CD4-positive, alpha-beta T cell treated with Interleukin-10 for 1 hour (primary cell): ENCODE results near the gene EML1.
A peak's percentile ranks its signal among the peaks of the same experiment; 100 is the strongest.
"Not testable (repeated sequence)": the region's sequence is repeated elsewhere in the genome, so short reads cannot be mapped to it uniquely, and the experiment has no call there.

Experiments used
- DNase-seq: peaks from one replicate; pipeline ENCODE4 v3.0.0-alpha.2; 2020

Gene EML1

DNA sequence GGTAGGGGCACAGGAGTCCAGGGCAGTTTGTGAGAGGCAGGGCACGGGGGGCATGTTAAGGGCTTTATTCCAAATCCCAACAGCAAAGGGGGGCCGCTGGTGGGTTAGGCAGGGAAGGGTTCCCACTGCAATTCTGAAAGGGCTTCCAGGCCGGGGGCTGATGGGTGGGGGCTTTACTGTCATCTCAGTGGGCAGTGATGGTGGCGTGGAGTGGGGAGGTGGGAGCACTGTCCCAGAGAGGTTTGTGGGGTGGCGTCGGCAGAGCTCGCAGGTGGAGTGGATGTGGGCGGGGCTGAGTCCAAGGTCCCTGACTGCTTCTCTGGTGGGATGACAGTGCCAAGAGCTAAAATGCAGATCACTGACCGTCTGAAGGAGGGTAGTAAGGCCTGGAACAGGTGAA is 150.4 kb downstream of the EML1 start:
- DNase-seq, result no peak

DNA sequence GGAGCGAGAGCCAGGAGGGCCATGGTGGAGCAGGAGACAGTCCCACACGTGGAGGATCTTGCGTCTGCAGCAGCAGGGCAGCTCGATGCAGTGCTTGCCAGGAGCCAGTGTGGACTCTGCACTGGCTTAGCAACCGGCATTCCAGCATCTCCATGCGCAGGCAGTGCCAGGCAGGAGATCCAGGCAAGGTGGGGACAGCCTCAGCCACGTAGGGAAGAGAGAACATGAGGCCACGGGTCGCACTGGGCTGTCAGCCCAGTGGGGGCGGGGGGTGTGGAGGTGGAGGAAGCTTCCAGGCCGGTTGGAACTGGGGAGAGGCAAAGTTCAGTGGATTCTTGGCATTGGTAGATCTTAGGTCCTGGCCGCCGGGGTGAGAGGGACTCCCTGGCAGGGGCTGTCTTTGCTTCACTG is 151.0 kb downstream of the EML1 start:
- no peak for DNase-seq

GRCh38 chr14:99945732-99946651 is 152.8 kb downstream of the EML1 start:
- peak; percentile 6 for DNase-seq

- peak; percentile 49 for DNase-seq
Observed at GRCh38 chr14:99946652-99947489, 153.7 kb downstream of the EML1 start.

GRCh38 chr14:99947695-99948094 is 154.5 kb downstream of the EML1 start:
- no peak for DNase-seq

DNA sequence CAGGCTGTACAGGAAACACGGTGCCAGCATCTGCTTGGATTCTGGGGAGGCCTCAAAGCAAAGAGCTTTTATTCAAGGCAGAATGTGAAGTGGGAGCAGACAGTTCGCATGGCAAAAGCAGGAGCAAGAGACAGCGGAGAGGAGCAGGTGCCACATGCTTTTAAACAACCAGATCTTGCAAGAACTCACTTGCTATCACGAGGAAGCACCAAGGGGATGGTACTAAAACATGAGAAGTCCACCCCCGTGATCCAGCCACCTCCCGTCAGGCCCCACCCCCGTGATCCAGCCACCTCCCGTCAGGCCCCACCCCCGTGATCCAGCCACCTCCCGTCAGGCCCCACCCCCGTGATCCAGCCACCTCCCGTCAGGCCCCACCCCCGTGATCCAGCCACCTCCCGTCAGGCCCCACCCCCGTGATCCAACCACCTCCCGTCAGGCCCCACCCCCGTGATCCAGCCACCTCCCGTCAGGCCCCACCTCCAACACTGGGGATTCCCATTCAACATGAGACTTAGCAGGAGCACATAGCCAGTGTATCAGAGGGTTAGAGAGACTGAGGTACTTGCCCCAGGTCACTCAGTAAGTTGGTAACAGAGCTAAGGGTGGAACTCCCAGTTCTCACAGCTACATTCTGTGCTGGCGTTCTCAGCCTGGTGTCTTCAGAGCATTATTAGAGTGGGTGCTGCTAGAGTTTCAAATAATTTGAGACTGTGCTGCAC is 156.0 kb downstream of the EML1 start:
- not testable (repeated sequence) for DNase-seq

- no peak for DNase-seq
Observed at GRCh38 chr14:99950181-99950580, 157.0 kb downstream of the EML1 start.

GRCh38 chr14:99951085-99951484 is 157.9 kb downstream of the EML1 start:
- DNase-seq, result no peak

DNA sequence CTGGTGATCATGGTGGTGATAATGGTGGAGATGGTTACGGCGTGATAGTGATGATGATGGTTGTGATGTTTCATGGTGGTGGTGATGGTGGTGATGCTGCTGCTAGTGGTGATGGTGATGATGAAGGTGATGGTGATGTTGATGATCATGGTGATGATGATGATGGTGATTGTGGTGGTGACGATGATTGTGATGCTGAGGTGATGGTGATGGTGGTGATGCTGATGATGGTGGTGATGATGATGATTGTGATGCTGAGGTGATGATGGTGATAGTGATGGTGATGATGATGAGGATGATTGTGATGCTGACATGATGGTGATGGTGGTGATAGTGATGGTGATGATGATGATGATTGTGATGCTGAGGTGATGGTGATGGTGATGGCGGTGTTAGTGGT is 158.8 kb downstream of the EML1 start:
- no peak for DNase-seq

DNA sequence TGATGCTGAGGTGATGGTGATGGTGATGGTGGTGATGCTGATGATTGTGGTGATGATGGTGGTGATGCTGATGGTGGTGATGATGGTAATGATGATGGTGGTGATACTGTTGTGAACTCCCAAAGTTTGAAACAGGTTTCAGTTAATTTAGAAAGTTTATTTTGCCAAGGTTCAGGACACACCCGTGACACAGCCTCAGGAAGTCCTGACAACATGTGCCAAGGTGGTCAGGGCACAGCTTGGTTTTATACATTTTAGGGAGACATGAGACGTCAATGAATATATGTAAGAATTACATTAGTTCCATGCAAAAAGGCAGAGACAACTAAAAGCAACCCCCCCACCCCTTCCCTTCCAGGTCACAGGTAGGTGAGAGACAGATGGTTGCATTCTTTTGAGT is 159.2 kb downstream of the EML1 start:
- no peak for DNase-seq

- DNase-seq, result no peak
Observed at GRCh38 chr14:99955826-99956455, 162.7 kb downstream of the EML1 start.

DNA sequence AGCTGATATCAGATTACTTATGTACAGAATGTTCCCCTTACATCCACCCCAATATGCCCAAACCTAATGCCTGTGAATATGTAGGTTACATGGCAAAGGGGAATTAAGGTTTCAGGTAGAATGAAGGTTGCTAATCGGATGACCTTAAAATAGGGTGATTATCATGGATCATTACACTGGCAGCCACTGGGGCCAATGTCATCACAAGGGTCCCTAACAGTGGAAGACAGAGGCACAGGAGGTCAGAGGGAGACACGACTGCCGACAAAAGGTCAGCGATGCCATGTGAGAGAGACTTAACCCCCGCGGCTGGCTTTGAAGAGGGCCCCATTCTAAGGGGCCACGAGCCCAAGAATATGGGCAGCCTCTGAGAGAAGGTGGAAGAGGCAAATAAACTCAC is 165.2 kb downstream of the EML1 start:
- no peak for DNase-seq

- DNase-seq, result no peak
Observed at GRCh38 chr14:99961826-99962518, 168.8 kb downstream of the EML1 start.

- DNase-seq, result no peak
Observed at GRCh38 chr14:99964979-99965378, 171.8 kb downstream of the EML1 start.

DNA sequence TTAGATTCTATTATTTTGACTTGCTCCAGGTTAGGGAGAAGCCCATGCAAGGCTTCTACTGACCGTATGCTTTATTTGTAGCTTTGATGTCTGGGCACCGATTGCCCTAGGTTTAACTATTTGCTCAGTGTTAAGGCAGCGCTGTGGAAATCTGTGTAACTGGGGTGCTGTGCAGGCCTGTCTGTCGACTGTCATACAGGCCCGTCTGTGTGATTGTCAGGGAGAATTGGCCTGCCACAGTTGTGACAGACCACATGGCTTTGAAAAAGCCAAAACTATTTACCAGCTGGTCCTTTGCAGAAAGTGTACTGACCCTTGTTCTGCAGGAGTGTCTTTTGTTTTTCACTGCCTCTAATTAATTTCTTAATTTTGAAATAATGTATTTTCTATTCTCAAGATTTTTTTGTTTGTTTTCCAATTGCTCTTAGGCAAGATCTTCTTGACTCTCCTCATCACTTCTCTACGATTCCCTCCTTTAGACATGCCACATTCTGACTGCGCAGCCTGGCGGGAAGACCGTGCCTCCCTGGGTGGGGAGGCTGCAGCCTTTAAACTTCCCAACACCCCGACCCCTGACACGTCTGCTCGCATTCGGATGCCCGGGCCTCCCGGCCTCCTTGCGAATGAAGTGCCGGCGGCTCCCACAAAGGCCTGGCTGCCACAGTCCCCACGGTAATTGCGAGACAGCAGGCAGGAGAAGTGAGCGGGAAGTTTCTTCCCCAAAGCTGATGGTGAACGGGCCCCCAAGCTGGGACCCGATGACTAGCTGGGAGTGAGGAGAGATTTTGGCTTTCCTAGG is 173.0 kb downstream of the EML1 start:
- no peak for DNase-seq

- DNase-seq, result no peak
Observed at GRCh38 chr14:99966912-99967311, 173.7 kb downstream of the EML1 start.

- no peak for DNase-seq
Observed at GRCh38 chr14:99968191-99968920, 175.1 kb downstream of the EML1 start.

- DNase-seq, result no peak
Observed at GRCh38 chr14:99968941-99969340, 175.7 kb downstream of the EML1 start.

GRCh38 chr14:99969673-99970322 is 176.6 kb downstream of the EML1 start:
- no peak for DNase-seq
